ENCODE results near the gene AGBL2. TPM values are rescaled to one million over a fixed set of nuclear protein-coding genes. Genes with fewer than 3 reads are reported as not detected.

The AGBL2 gene
- total and polyA plus RNA-seq, 9 of the 15 experiments (the other 6 are each of a cell fraction or from before 2014, with no cell fraction given), result 0.57 to 6.5 (median 1.3) TPM

DNA sequence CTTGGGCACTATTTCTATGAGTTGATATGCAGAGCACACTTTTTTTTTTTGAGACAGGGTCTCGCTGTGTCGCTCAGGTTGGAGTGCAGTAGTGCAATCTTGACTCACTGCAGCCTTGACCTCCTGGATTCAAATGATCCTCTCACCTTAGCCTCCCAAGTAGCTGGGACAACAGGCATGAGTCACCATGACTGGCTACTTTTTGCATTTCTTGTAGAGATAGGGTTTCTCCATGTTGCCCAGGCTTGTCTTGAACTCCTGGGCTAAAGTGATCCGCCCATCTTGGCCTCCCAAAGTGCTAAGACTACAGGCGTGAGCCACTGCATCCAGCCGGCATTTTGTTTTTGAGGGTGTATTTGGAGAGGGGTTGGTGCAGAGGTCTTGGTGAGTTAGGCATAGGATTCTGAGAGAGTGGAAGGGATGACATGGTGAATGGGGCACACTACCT is 42.9 kb downstream of the AGBL2 start (continued):
- TF ChIP-seq POLR2G (IDR thresholded peaks at IDR 0.05; ENCODE audit: low read depth, low read length), result no peak
- TF ChIP-seq, protein P1, sequence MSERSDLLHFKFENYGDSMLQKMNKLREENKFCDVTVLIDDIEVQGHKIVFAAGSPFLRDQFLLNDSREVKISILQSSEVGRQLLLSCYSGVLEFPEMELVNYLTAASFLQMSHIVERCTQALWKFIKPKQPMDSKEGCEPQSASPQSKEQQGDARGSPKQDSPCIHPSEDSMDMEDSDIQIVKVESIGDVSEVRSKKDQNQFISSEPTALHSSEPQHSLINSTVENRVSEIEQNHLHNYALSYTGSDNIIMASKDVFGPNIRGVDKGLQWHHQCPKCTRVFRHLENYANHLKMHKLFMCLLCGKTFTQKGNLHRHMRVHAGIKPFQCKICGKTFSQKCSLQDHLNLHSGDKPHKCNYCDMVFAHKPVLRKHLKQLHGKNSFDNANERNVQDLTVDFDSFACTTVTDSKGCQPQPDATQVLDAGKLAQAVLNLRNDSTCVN (CRISPR knock-in tag; IDR thresholded peaks at IDR 0.05), result no peak
- TF ChIP-seq, protein P2, sequence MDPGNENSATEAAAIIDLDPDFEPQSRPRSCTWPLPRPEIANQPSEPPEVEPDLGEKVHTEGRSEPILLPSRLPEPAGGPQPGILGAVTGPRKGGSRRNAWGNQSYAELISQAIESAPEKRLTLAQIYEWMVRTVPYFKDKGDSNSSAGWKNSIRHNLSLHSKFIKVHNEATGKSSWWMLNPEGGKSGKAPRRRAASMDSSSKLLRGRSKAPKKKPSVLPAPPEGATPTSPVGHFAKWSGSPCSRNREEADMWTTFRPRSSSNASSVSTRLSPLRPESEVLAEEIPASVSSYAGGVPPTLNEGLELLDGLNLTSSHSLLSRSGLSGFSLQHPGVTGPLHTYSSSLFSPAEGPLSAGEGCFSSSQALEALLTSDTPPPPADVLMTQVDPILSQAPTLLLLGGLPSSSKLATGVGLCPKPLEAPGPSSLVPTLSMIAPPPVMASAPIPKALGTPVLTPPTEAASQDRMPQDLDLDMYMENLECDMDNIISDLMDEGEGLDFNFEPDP (CRISPR knock-in tag; IDR thresholded peaks at IDR 0.05), result no peak
- TF ChIP-seq ZNF197 (CRISPR knock-in tag; IDR thresholded peaks at IDR 0.05; ENCODE audit: low read depth), result no peak
- TF ChIP-seq, protein P3, sequence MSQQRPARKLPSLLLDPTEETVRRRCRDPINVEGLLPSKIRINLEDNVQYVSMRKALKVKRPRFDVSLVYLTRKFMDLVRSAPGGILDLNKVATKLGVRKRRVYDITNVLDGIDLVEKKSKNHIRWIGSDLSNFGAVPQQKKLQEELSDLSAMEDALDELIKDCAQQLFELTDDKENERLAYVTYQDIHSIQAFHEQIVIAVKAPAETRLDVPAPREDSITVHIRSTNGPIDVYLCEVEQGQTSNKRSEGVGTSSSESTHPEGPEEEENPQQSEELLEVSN (IDR thresholded peaks at IDR 0.05; ENCODE audit: borderline replicate concordance in 1 of 2, extremely low read depth in 1 of 2, insufficient read depth in 1 of 2, insufficient read length in 1 of 2, low read depth in 1 of 2, low read length in 1 of 2, poor library complexity in 1 of 2, severe bottlenecking in 1 of 2), result no peak
- TF ChIP-seq NCOR1 (IDR thresholded peaks at IDR 0.05), result no peak; the same call in 1 of the 2 replicates
- TF ChIP-seq, protein P4, sequence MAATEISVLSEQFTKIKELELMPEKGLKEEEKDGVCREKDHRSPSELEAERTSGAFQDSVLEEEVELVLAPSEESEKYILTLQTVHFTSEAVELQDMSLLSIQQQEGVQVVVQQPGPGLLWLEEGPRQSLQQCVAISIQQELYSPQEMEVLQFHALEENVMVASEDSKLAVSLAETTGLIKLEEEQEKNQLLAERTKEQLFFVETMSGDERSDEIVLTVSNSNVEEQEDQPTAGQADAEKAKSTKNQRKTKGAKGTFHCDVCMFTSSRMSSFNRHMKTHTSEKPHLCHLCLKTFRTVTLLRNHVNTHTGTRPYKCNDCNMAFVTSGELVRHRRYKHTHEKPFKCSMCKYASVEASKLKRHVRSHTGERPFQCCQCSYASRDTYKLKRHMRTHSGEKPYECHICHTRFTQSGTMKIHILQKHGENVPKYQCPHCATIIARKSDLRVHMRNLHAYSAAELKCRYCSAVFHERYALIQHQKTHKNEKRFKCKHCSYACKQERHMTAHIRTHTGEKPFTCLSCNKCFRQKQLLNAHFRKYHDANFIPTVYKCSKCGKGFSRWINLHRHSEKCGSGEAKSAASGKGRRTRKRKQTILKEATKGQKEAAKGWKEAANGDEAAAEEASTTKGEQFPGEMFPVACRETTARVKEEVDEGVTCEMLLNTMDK (IDR thresholded peaks at IDR 0.05; ENCODE audit: borderline replicate concordance, insufficient read depth, low read depth, low read length, poor library complexity, severe bottlenecking), result no peak
- TF ChIP-seq, protein P5, sequence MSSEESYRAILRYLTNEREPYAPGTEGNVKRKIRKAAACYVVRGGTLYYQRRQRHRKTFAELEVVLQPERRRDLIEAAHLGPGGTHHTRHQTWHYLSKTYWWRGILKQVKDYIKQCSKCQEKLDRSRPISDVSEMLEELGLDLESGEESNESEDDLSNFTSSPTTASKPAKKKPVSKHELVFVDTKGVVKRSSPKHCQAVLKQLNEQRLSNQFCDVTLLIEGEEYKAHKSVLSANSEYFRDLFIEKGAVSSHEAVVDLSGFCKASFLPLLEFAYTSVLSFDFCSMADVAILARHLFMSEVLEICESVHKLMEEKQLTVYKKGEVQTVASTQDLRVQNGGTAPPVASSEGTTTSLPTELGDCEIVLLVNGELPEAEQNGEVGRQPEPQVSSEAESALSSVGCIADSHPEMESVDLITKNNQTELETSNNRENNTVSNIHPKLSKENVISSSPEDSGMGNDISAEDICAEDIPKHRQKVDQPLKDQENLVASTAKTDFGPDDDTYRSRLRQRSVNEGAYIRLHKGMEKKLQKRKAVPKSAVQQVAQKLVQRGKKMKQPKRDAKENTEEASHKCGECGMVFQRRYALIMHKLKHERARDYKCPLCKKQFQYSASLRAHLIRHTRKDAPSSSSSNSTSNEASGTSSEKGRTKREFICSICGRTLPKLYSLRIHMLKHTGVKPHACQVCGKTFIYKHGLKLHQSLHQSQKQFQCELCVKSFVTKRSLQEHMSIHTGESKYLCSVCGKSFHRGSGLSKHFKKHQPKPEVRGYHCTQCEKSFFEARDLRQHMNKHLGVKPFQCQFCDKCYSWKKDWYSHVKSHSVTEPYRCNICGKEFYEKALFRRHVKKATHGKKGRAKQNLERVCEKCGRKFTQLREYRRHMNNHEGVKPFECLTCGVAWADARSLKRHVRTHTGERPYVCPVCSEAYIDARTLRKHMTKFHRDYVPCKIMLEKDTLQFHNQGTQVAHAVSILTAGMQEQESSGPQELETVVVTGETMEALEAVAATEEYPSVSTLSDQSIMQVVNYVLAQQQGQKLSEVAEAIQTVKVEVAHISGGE (CRISPR knock-in tag; IDR thresholded peaks at IDR 0.05), result peak in 1 of 3 experiments; percentile 55; a peak in 2 of 6 replicates
- TF ChIP-seq CBFA2T3 (IDR thresholded peaks at IDR 0.05), result peak; percentile 43
- no peak for TF ChIP-seq CHD2 (IDR thresholded peaks at IDR 0.05; ENCODE audit: low read depth, low read length)
- TF ChIP-seq ZFX (CRISPR knock-in tag; IDR thresholded peaks at IDR 0.05), result no peak
- TF ChIP-seq EP300 (IDR thresholded peaks at IDR 0.05; ENCODE audit: low read length), result peak; percentile 31; the same call in 1 of the 2 replicates
- TF ChIP-seq, protein P6, sequence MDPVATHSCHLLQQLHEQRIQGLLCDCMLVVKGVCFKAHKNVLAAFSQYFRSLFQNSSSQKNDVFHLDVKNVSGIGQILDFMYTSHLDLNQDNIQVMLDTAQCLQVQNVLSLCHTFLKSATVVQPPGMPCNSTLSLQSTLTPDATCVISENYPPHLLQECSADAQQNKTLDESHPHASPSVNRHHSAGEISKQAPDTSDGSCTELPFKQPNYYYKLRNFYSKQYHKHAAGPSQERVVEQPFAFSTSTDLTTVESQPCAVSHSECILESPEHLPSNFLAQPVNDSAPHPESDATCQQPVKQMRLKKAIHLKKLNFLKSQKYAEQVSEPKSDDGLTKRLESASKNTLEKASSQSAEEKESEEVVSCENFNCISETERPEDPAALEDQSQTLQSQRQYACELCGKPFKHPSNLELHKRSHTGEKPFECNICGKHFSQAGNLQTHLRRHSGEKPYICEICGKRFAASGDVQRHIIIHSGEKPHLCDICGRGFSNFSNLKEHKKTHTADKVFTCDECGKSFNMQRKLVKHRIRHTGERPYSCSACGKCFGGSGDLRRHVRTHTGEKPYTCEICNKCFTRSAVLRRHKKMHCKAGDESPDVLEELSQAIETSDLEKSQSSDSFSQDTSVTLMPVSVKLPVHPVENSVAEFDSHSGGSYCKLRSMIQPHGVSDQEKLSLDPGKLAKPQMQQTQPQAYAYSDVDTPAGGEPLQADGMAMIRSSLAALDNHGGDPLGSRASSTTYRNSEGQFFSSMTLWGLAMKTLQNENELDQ (CRISPR knock-in tag; IDR thresholded peaks at IDR 0.05; ENCODE audit: borderline replicate concordance), result no peak

Measured in K562 (cell line).